CD4-positive, alpha-beta T cell treated with Interleukin-21 for 1 hour (primary cell): ENCODE measurements around the gene EBP.
A peak's percentile ranks its signal among the peaks of the same experiment; 100 is the strongest.

Experiments used
- DNase-seq: peaks from one replicate; pipeline ENCODE4 v3.0.0-alpha.2; 2020

The EBP gene

DNA sequence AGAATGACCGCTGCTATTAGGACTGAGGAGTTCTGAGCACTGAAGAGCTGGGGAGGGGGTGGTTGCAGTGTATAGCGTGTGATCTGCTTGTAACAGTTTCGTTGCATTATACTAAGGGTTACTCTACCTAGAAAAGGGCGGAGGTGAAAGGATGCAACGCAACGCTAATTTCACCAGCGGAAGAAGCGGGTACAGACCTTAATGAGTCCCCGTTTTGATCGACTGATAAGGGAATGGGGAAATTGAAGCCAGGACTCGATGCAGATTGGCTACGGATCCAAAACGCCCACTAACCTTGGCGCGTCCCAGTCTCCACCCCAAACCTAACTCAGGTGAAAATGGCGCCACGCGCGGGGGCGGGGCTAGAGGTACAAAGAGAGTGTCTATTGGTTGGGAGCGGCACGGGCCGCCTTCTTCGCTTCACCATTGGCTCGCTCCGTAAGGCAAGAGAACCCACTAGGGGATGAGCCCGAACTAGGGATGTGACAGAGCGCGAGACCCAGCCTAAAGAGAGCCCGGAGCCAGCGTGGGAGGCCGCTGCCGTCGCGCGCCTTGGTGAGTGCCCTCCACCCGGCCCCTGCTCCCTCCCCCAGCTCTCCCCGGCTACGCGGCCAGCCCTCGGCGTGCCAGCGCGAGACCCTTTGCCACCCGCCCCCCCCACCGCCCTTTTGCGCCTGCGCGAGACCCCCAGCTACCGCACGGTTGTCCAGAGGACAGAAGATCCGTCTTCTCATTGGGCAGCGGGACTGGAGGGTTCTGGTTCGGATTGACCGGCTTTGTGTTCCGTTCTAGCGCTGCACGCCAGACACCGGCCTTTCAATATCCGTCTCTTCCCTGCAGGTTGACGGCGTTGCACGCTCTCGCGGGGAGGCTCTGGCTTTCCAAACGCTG, at the start of gene EBP:
TSS of gene EBP (plus strand) at position 456 of the 891 bp plus-strand sequence. CDS start 1,964 bp downstream, outside the sequence.
- DNase-seq, result peak; percentile 97

DNA sequence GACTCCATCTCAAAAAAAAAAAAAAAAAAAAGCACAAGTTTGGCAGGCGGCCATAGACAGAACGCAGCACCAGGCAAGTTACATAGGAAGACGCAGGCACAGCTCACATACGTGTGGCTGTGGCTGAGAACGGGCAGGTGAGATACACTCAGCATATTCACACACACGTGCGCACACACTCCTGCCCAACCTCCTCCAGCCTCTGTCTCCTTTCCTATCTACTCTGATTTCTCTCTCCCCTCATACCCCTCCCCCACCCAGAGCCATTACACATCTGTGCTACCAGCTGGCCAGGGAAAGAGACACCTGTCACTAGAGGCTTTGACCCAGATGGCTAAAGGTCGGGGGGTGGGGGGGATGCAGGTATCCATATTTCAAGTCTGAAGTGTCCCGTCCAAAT, 49.4 kb upstream of the EBP start:
- no peak for DNase-seq

DNA sequence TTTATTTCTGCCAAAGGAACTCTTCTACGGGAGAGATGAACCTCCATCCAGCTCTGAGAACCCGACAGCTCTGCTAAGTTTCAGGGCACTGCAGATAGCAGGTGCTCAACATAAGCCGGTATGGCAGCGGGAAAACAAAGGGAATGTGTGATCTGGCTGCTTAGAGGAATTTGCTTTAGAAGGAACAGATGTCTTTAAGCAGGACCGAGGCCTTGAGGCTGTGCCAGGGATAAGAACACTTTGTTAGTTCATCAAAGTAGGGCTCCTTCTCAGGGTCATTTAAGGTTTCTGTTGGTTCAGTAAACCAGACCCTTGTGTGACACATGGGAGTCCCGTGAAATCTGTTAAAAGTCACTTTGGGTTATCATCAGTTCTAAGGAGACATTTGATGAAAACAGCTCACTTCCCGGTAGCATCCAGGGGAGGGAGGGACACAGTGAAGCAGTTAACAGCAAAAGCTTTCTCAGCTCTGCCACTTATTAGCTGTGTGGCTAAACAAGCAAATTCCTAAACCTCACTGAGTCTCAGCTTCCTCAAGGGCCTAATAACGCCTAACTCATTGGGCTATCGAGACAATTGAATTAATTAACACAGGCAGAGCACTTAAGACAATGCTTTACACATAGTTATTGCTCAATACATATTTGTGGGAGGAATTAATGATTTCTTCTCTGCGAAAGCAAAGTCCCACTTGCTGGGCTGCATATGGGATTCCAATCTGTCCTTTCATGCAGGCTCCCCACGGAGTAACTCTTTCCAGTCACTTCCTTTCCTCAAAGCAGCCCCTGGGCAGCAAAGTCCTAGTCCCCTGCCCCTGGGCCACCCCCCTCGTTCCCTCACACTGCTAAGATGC, 48.5 kb upstream of the EBP start:
- DNase-seq, result no peak

DNA sequence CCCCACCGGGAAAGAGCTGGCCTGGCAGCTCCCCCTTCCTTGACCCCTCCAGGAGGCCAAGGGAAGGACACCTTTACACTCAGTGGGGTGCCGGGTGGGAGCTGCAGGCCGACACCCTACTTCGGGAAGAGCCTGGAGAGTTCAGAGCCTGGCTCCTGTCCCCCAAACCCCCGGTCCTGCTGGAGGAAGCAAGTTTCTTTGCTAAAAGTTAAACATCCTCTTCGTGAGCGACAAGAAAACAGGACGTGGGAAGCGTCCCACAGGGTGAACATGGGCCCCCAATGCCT, 48.0 kb upstream of the EBP start:
- DNase-seq, result no peak

DNA sequence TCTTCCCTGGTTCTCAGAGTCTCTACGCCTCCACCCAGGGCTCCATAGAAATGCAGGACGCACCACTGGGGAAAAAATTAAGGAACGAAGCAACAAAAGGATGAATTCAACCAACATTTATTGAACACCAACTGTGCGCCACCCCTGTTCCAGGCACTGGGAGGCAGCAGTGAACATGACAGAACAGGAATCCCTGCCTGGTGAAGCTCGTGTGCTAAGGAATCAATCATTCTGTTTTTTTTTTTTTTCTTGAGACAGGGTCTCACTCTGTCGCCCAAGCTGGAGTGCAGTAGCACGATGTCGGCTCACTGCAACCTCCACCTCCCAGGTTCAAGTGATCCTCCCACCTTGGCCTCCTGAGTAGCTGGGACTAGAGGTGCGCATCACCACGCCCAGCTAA, 47.5 kb upstream of the EBP start:
- DNase-seq, result no peak

DNA sequence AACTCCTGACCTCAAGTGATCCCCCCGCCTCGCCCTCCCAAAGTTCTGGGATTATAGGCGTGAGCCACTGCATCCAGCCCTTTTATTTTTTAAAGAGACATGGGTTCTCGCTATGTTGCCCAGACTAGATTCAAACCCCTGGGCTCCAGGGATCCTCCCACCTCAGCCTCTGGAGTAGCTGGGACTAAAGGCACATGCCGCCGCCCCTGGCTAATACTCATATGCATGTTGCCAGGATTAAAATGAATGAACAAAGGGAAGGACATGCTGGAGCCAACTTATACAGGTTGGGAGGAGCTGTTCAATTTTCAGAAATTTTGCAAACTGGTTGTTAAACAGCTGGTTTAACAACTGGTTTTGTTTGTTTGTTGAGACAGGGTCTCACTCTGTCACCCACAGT, 47.0 kb upstream of the EBP start:
- DNase-seq, result no peak

DNA sequence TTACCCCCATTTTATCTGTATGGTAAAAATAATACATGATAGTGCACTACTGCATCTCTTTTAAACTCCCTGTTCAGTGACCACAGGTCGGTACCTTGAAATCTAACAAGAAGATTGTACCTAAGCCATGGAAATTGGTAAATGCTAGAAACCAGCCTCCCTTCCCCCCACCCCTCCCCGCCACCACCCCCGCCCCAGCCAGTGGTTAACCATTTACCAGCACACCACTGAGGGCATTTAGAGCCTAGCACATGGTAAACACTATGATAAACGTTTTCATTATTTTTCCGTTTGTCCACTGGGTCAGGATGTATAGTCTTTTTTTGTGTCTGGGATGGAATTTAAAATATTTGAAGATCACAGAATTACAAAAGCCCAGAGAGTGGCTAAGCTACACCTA, 46.3 kb upstream of the EBP start:
- no peak for DNase-seq

DNA sequence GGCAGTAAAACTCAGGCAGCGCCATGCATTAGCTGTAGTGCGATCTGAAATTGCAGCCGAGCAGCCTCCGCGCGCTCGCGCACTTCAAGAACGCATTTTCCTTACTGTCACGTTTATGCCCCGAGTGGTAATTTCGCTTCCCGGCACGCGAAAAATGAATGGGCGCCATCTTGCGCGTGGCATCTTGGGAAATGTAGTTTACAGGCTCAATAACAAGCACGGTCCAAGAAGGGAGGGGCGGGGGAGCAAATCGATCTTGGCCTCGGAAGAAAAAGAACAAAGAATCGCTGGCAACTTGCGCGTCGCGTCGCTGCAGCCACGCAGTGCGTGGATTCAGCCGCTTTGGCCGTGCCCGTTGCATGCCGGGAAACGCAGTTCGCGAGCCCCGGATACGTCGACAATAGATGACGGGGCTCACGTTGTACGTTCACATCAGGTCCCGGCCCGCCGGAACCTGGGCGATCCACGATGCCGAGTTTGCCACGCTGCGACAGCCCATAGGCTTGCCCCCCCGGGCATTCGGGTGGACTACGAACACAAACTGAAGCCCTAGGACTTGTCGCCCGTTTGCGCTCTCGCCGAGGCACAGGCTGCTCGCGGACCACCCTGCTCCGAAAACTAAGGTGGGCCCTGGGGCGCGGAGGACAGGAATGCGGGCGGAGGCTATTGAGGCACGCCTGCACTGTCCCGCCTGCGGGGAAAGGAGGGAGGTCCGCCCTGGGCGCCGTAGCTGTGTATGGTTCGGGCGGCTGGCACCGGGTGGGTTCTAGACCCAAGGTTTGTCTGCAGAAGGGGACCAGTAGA, 45.6 kb upstream of the EBP start, which contains the start of gene FTSJ1:
TSS of gene FTSJ1 (plus strand) at position 426 of the 804 bp plus-strand sequence. CDS start 1,849 bp downstream, outside the sequence.
- DNase-seq, result peak; percentile 95

DNA sequence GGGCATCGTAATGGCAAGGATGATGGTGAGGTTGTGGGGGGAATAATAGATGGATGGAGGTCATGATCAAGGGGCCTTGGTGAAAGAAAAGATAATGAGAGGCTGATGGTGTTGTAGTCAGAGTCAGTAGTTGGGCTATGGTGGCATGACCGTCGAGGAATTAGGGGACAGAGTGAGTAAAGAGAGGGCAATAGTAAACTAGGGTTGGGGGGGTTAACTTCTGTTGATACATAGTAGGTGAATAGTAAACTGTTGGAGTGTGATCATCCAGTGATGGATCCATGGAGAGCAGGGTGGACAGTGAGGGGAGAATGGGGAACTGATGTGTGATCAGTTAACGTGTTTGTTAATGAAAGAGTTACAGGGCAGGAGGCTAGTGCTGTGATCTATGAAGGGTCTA, 44.7 kb upstream of the EBP start:
- no peak for DNase-seq

DNA sequence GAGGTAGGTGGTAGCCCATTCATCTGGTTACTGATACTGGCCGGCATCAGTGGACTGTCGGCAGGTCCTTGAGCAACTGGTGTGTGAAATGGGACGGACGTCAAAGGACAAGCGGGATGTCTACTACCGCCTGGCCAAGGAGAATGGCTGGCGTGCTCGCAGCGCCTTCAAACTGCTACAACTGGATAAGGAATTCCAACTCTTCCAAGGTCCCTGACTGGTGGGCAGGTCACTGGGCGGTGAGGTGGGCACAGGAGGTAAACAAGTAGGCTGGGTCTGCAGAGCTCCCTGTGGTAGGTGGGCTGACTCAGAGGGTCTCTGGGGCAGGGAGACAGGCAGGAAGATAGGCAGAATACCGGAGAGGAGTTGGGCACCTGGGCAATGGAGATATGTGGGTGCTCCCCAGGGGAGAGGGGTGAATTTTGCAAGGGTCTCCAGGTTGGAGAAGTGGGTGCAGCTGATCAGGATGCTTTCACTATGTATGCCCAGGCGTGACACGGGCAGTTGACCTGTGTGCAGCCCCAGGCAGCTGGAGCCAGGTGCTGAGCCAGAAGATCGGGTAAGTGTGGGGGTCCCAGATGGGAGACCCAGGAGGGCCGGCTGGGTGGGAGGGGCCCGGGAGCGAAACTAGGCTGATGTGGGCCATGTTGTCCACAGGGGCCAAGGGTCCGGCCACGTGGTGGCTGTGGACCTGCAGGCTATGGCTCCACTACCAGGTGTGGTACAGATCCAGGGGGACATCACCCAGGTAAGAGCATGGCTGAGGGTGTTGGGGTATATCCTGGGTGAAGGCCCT, 43.5 kb upstream of the EBP start:
- DNase-seq, result no peak

DNA sequence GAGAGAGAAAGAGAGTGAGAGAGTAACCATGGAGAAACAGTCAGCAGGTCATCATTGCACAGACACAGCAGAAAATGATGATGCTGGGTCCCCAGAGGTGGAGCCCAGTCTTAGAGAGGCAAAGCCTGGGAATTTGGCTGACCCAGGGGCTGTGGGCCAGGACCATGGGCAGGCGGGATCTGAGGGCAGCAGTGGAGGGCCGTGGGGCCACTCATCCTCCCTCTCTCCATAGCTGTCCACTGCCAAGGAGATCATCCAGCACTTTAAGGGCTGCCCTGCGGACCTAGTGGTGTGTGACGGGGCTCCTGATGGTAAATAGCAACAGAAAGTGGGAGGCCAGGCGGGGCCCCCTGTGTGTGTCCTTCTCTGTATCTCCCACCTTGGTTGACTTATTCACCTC, 42.8 kb upstream of the EBP start:
- no peak for DNase-seq

DNA sequence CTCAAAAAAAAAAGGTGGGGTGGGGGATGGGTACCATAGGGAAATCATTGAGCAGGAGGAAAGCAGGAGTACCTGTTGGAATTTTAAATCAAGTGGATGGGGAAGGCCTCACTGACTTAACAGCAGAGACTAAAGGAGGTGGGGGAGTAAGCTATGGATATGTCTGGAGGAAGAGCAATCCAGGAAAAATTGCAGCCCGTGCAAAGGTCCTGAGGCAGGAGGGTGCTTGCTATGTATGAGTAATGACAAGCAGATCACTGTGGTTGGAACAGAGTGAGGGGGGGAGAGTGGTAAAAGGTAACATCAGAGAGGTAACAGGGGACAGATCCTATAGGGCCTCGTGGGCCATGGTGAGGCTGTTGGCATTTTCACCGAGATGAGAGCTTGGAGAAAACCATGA, 41.5 kb upstream of the EBP start:
- DNase-seq, result no peak

DNA sequence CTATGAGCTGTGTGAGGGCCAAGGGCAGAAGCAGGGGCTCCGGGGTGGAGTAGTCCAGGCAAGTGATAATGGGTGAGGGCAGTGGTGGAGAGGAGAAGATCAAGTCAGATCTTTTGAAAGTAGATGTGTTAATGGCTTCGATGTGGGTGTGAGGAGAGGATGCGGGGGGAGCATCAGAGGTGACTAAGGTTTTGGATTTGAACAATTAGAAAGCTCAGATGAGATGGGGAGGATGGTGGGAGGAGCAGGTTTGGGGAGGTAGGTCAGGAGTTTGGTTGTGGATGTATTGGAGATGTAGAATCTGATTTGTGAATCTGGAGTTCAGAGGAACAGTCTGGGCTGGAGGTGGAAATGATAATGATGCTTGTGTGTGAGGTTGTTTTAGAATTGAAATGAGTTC, 41.0 kb upstream of the EBP start:
- no peak for DNase-seq

DNA sequence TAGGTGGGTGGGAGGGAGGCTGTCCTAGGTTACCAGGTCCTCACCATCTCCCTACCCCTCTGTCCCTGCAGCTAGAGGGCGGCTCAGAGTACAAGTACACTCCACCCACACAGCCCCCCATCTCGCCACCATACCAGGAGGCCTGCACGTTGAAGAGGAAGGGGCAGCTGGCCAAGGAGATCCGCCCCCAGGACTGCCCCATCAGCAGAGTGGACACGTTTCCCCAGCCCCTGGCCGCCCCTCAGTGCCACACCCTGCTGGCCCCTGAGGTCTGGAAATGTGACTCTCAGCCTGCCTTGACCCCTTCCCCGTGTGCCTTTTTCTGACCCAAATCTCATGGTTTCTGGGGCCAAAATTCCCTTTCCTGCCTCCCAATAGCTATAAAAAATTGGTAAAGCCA, 39.1 kb upstream of the EBP start:
- DNase-seq, result no peak

DNA sequence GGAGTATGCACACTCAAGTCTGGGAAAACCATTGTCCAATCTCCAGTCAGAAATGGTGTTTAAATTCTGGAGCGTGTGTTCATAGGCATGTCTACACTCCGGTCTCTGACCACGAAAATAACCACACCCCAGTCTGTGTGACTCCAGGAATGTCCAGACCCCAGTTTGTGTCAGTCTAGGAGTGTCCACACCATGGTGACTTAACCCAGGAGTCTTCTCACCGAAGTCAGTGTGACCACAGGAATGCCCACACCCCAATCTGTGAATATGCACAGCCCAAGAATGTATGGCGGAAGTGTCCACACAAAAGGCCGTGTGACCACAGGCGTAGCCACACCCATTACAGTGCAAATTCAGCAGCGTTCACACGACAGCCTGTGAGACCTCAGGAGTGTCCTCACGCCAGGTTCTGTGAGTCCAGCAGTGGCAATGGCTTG, 34.2 kb upstream of the EBP start:
- no peak for DNase-seq

DNA sequence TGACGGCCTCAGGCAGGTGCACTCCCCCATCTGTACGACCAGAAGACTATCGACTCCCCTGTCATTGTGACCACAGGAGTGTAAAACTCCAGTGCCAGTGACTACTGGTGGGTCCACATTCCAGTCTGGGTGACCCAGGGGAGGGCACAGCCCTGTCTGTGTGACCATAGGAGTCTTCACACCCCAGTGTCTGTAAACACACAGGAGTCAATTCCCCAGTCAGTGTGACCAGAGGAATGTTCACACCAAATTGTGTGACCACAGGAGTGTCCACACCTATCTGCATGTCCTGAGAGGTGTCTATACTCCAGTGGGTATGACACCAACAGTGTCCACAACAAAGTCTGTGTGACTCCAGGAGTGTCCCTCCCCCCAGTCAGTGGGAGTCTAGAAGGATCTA, 33.6 kb upstream of the EBP start:
- DNase-seq, result no peak

DNA sequence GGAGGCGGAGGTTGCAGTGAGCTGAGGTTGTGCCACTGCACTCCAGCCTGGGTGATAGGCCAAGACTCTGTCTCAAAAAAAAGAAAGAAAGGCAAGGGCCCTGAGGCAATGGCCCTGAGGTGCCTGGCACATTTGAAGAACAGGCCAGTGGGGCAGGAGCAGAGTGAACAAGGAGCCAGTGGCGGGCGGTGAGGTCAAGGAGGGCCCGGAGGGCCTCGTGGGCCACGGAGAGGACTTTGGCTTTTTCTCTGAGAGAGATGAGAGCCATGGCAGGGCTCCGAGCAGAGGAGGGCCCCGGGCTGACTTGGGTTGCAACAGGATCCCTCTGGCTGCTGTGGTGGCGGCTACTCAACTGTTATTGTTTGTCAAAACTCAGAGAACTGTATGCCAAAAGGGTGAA, 32.3 kb upstream of the EBP start:
- DNase-seq, result no peak

DNA sequence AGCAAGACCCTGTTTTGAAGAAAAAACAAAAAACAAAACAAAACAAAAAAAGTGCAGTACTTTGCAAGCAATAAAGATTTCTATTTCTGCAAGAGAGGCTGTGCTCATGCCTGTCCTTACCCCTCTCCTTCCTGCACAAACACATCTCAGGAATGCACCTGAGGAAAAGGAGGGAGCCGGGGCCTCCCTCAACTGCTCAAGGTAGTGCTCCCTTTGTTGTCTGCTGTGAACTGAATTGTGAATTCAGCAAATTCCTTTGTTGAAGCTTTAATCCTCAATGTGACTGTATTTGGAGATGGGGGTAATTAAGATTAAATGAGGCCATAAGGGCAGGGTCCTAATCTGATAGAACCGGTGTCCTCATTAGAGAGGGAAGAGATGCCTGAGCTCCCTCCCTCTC, 31.7 kb upstream of the EBP start:
- DNase-seq, result no peak

DNA sequence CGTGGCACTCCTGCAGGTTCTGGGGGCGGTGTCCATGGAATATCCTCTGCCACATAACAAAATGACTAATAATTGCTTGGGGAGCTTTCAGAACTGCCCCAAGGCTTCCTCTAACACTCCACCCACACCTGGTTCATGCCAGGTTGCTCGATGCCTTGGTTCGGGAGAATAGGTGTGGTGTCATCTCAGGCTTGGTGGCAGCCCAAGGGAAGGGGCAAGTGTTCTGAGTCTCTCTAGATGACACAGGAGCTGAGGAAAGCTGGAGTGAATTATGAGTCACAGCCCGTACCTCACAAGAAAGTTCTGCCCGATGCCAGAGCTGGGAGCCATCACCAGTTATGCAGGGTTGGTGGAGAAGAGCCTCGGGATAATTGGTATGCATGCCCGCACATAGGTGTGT, 30.9 kb upstream of the EBP start:
- DNase-seq, result no peak

DNA sequence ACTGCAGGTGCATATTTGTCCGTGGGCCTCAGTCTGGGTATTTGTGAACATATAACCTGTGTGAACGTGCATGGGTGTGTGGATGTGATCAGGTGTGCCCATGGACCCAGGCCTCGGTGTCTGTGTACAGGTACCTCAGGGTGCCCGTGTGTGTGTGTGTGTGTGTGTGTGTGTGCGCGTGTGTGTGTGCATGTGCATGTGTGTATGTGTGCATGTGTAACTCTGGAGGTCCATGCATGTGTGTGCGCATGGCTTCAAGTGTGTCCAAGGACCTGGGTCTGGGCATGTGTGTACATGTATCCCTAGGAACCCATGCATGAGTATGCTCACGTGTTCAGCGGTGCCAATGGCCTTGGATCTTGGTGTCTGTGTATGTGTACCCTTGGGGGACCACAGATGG, 29.8 kb upstream of the EBP start:
- DNase-seq, result no peak

DNA sequence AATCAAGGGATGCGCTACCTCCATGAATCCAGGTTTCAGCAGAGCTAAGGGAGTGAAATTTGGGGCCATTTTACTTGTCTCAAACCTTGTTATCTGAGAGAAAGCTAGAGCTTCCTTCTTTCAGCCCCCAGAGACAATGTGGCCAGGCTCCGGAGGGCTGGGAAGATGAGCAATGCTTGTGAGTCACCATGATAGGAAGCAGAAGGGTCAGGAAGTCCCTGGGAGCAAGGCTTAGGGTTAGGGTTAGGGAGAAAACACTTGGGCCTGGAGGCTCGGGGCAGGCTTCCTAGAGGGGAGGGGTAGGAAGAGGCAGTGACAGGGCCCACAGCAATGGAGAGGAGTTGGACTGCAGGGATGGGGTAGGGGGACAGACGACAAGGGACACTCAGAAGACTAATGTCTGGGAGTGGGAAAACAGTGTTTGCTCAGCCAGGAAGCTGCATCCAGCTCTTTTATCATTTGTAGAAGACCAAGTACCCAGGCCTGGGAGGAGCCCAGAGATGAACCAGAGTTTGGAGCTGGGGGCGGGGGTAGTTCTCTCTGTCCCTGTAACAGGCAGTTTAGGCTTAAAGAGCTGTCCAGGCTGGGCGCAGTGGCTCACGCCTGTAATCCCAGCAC, 29.2 kb upstream of the EBP start:
- DNase-seq, result no peak

DNA sequence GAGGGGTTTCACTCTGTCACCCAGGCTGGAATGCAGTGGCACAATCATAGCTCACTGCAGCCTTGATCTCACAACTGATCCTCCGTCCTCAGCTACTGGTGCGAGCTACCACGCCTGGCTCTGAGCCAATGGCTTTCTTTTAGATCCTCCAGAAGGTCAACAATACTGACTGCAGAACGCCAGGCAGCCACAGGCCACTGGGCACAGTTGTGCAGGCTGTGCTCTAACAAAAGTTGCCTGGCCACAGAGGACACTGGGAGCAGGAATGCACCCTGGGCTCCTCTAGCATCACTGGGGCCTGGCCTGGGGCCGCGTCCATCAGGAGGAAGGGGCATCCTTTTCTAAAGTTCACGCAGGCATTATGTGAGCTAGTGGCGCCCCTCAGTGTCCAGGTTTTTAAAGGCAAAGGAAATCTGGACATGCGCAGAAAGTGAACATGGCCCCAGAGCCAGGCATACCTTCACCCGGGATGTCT, 27.7 kb upstream of the EBP start:
- no peak for DNase-seq
